Glomerular visceral epithelial cell (primary cell): ENCODE measurements around the gene AADACL3.

Experiments used
- DNase-seq: peaks from one replicate; pipeline ENCODE4 v3.0.0-alpha.2; 2016; ENCODE audit errors: extremely low spot score

AADACL3 gene

GRCh38 chr1:12769031-12769430 lies 53.1 kb downstream of the AADACL3 start:
- no peak for DNase-seq

- DNase-seq, result no peak
These were observed 54.1 kb downstream of the AADACL3 start for GRCh38 chr1:12769976-12770505.

GRCh38 chr1:12770620-12771019 lies 54.7 kb downstream of the AADACL3 start:
- no peak for DNase-seq

GRCh38 chr1:12771186-12771585 lies 55.3 kb downstream of the AADACL3 start:
- DNase-seq, result no peak

GRCh38 chr1:12772520-12772919 lies 56.6 kb downstream of the AADACL3 start:
- DNase-seq, result no peak

GRCh38 chr1:12773438-12773837 lies 57.5 kb downstream of the AADACL3 start, which contains the start of gene PRAMEF12:
TSS of gene PRAMEF12 (plus strand) at chr1:12773738. CDS start at chr1:12774868, 1,130 bp downstream.
- no peak for DNase-seq

GRCh38 chr1:12774801-12775345 lies 59.0 kb downstream of the AADACL3 start:
- DNase-seq, result no peak

- DNase-seq, result no peak
These were observed 59.5 kb downstream of the AADACL3 start for GRCh38 chr1:12775443-12775842.

- DNase-seq, result no peak
These were observed 61.1 kb downstream of the AADACL3 start for GRCh38 chr1:12776801-12777557.
